NCI-H2029 (cell line): ENCODE data around the gene CTSG.
A peak's percentile ranks its signal among the peaks of the same experiment; 100 is the strongest.
"Not testable (repeated sequence)": the region's sequence is repeated elsewhere in the genome, so short reads cannot be mapped to it uniquely, and the experiment has no call there.

ENCODE experiments used
- DNase-seq: peaks from one replicate; lab custom pipeline; 2025; lab: John Stamatoyannopoulos, UW

The CTSG gene

GRCh38 chr14:24576182-24576581, at the start of gene CTSG:
Gene CTSG, minus strand, starts transcription at chr14:24576250. Its CDS starts 27 bp downstream, at chr14:24576223.
- no peak for DNase-seq

GRCh38 chr14:24613747-24614146, 37.7 kb upstream of the CTSG start:
- DNase-seq = no peak

- no peak for DNase-seq
Measured at GRCh38 chr14:24613241-24613640, 37.2 kb upstream of the CTSG start.

GRCh38 chr14:24612196-24612595, 36.1 kb upstream of the CTSG start:
- peak; percentile 48 for DNase-seq

- DNase-seq = no peak
Measured at GRCh38 chr14:24609655-24610344, 33.8 kb upstream of the CTSG start, which contains the start of gene GZMH. Gene GZMH, minus strand, starts transcription at chr14:24609685. Its CDS starts 72 bp downstream, at chr14:24609613.

GRCh38 chr14:24607635-24608514, 31.8 kb upstream of the CTSG start:
- DNase-seq = no peak

- no peak for DNase-seq
Measured at GRCh38 chr14:24607081-24607480, 31.0 kb upstream of the CTSG start.

- DNase-seq = no peak
Measured at GRCh38 chr14:24606297-24606696, 30.2 kb upstream of the CTSG start.

- no peak for DNase-seq
Measured at GRCh38 chr14:24605435-24606190, 29.6 kb upstream of the CTSG start.

GRCh38 chr14:24597403-24597802, 21.4 kb upstream of the CTSG start:
- no peak for DNase-seq

GRCh38 chr14:24595073-24595808, 19.2 kb upstream of the CTSG start:
- DNase-seq = no peak

- DNase-seq = not testable (repeated sequence)
Measured at GRCh38 chr14:24591004-24591403, 15.0 kb upstream of the CTSG start.

GRCh38 chr14:24584402-24584801, 8.4 kb upstream of the CTSG start:
- DNase-seq = not testable (repeated sequence)

- DNase-seq = no peak
Measured at GRCh38 chr14:24578558-24578957, 2.5 kb upstream of the CTSG start.

- no peak for DNase-seq
Measured at GRCh38 chr14:24576771-24577170, 721 bp upstream of the CTSG start.

GRCh38 chr14:24574206-24574774, 1.8 kb downstream of the CTSG start:
- DNase-seq = no peak

GRCh38 chr14:24566318-24566717, 9.7 kb downstream of the CTSG start:
- no peak for DNase-seq

- no peak for DNase-seq
Measured at GRCh38 chr14:24565766-24566165, 10.3 kb downstream of the CTSG start.

- no peak for DNase-seq
Measured at GRCh38 chr14:24563505-24563904, 12.5 kb downstream of the CTSG start.

GRCh38 chr14:24556756-24557155, 19.3 kb downstream of the CTSG start:
- DNase-seq = no peak

- not testable (repeated sequence) for DNase-seq
Measured at GRCh38 chr14:24549064-24549463, 27.0 kb downstream of the CTSG start.
